Measurements from ENCODE around the gene F3.
"Not testable (repeated sequence)": the region's sequence is repeated elsewhere in the genome, so short reads cannot be mapped to it uniquely, and the experiment has no call there.

F3 gene

DNA sequence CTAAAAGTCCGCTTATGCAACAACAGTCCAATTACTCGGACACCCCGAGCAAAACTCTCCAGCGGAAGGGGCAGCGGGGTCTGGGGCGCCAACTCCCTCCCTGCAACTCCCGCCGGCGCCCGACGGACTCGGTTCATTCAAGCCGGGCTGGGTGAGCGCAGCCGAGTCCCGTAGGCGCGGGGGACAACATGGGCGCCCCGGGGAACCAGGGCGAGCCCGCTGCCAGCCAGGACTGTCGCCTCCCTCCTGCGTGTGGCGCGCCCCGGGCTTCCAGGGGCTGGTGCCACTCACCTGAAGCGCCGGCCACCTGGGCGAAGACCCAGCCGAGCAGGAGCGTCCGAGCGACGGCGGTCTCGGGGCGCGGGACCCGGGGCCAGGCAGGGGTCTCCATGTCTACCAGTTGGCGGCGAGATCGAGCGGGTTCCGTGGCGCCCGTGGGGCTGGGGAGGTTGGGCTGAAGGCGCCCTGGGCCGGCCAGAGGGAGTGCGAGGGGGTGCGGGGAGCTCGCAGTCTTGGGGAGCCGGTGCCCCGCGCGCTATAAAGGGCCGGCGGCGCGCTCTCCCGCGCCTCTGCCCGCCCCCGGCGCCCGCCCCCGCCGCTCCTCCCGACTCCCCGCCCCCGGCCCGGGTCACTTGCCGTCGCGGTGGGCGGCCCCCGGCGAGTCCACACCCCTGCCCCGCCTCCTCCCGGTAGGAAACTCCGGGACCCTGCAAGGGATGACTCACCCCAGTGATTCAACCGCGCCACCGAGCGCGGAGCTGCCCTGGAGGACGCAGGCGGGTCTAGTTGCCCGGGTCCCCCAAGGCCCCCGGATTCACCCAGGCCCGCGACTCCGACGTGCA, at the start of gene F3:
Gene F3 (minus strand): TSS at position 514 of the 842 bp plus-strand sequence. CDS start 123 bp downstream, at position 391.
- TF ChIP-seq GATA1 (IDR thresholded peaks at IDR 0.05; ENCODE audit: low read depth, low read length) (no peak), POLR2A (IDR thresholded peaks at IDR 0.05; ENCODE audit: low read length) (no peak)
- peak; percentile 52 to 77 for DNase-seq

DNA sequence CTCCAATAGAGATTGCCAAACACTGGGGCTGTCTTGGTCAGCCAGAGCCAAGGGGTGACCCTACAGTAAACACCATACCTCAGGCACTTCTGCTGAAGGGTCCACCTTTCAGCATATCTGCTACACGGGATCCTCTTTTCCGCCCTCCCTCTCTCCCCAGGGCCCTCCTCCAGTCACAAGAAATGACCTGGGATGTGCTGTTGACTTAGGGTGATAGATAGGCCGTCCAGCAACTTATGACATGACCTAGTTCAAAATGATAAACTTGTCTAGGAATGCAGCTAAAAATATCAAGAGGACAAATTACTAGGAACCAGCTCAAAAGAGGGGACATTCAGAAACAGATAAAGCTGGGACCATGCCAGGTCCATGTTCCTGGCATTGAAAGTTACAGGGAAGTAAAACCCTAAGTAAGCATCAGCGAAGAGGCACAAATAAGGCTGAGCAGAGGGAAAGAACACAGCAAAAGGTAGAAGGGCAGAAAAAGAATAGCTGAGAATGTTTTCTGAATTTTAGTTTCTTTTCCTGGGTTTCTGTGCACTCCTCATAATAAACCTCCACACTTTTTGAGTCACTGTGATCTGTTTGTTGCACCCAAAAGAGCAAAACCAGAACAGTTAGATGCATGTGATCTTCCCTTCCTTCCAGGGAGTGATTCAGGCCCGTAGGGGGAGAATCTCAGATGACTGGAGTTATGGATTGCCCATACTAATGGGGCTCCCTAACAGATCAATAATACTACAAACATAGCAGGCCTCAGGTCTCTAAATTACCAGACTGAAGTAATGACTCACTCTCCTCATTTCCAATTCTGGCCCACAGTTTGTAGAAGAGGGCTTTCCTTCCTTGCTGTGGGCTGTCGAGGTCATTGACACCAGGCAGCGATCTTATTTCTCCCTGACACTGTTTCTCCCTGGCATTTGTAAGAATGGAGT, 48.9 kb upstream of the F3 start:
- no peak for DNase-seq
- no peak for TF ChIP-seq POLR2A (IDR thresholded peaks at IDR 0.05; ENCODE audit: low read length)

DNA sequence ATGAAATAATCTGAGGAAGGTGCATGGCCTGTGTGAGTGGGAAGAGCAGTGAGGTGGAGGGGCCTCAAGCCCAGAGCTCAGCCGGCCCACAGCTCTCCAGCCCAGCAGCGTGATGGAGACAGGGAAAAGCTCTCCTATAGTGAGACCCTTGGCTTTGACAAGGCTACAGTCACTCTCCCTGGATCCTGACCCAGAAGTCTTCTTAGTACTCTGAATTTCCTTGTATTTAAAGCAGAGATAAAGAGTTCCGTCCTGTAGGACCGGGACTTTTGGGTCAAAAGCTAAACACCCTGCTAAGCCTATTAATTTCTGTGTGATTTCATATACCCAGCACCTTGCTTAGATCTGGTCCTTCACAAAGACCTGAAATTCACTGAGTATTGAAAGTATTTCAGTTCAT, 48.2 kb upstream of the F3 start:
- TF ChIP-seq GATA1 (IDR thresholded peaks at IDR 0.05; ENCODE audit: low read depth, low read length): no peak
- no peak for TF ChIP-seq POLR2A (IDR thresholded peaks at IDR 0.05; ENCODE audit: low read length)
- DNase-seq: no peak

DNA sequence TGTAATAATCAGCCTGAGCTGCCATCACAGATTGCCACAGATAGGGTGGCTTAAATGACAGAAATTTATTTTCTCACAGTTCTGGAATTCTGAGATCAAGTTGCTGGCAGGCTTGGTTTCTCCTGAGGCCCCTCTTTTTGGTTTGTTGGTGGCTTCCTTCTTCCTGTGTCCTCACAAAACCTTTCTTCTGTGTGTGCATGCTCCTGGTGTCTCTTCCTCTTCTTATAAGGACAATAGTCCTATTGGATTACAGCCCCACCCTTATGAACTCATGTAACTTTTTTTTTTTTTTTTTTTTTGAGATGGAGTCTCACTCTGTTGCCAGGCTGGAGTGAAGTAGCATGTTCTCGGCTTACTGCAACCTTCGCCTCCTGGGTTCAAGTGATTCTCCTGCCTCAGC, 41.0 kb upstream of the F3 start:
- no peak for TF ChIP-seq GATA1 (IDR thresholded peaks at IDR 0.05; ENCODE audit: low read depth, low read length)
- TF ChIP-seq POLR2A (IDR thresholded peaks at IDR 0.05; ENCODE audit: low read length): no peak
- DNase-seq: no peak

DNA sequence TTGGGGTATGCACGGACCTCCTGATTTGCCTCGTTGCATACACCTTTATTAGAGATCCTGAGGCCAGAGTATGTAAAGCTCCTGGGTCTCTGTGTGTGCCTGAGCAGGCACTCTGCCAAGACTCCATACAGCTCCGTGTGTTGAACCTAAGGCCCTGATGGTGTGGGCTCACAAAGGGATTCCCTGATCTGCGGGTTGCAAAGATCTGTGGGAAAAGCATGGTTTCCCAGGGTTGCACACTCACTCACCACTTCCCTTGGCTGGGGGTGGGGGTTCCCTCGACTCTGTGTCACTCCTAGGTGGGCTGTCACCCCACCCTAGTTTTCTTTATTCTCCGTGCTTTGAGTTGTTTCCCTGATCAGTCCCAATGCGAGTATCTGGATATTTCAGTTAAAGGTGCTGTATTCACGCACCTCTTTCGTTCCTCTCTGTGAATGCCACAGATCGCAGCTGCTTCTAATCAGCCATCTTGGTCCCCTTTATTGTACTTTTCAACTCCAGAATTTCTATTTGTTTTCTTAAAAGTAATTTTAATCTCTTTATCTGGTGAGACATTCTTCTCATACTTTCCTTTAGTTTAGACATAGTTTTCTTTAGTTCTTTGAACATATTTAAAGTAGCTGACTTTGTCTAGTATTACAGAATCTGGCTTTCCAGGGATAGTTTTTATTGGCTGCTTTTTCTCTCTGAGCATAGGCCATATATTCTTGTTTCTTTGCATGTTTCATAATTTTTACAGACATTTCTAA, 39.0 kb upstream of the F3 start:
- no peak for DNase-seq
- TF ChIP-seq GATA1 (IDR thresholded peaks at IDR 0.05; ENCODE audit: low read depth, low read length) (no peak), POLR2A (IDR thresholded peaks at IDR 0.05; ENCODE audit: low read length) (no peak)

DNA sequence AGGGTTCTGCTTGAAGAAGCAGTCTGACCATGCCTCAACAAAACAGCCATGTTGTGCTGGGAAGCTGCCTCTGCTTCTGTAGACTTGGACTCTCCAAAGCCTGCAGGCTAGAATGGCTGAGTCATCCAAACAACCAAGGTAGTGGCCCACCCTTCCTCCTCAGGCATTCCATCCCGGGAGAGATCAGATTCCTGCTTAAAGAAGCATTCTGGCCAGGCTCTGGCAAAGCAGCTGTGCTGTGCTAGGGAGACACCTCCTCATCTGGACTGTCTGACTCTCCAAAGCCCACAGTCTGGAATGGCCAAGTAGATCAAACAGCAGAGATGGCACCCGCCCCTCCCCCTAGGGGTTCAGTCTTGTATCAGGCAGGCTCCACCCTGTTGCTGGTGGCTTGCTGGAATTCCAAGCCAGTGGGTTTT, 38.3 kb upstream of the F3 start:
- no peak for TF ChIP-seq GATA1 (IDR thresholded peaks at IDR 0.05; ENCODE audit: low read depth, low read length)
- no peak for TF ChIP-seq POLR2A (IDR thresholded peaks at IDR 0.05; ENCODE audit: low read length)
- DNase-seq: no peak

DNA sequence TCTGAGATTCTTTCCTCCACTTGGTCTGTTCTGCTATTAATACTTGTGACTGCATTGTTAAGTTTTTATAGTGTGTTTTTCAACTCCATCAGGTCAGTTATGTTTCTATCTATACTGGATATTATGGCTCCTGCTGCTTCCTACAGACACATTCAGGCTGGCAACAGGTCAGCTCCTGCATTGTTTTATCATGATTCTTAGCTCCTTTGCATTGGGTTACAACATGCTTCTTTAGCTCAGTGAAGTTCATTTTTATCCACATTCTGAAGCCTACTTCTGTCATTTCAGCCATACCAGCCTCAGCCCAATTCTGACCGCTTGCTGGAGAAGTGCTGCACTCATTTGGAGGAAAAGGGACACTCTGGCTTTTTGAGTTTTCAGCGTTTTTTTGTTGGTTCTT, 37.3 kb upstream of the F3 start:
- no peak for DNase-seq
- TF ChIP-seq POLR2A (IDR thresholded peaks at IDR 0.05; ENCODE audit: low read length) (no peak), GATA1 (IDR thresholded peaks at IDR 0.05; ENCODE audit: low read depth, low read length) (no peak)

DNA sequence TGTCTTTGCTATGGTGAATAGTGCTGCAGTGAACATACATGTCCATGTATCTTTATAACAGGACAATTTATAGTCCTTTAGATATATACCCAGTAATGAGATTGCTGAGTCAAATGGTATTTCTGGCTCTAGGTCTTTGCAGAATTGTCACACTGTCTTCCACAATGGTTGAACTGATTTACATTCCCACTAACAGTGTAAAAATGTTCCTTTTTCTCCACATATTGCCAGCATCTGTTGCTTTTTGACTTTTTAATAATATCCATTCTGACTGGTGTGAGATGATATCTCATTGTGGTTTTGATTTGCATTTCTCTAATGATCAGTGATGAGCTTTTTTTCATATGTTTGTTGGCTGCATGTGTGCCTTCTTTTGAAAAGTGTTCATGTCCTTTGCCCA, 32.4 kb upstream of the F3 start:
- not testable (repeated sequence) for DNase-seq

DNA sequence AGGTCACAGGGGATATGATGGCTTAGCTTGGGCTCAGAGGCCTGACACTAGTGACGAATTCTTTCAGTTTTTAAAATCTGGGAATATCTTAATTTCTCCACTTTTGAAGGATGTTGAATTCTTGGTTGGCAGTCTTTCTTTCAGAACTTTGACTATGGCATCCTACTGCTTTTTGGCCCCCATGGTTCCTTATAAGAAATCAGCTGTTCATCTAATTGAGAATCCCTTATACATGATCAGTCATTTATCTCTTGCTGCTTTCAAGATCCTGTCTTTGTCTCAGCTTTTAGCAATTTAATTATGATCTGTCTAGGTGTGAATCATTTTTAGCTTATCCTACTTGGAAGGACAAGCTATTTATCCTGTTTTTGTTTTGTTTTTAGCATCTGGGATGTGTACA, 31.2 kb upstream of the F3 start:
- TF ChIP-seq GATA1 (IDR thresholded peaks at IDR 0.05; ENCODE audit: low read depth, low read length): no peak
- TF ChIP-seq POLR2A (IDR thresholded peaks at IDR 0.05; ENCODE audit: low read length): no peak
- no peak for DNase-seq

DNA sequence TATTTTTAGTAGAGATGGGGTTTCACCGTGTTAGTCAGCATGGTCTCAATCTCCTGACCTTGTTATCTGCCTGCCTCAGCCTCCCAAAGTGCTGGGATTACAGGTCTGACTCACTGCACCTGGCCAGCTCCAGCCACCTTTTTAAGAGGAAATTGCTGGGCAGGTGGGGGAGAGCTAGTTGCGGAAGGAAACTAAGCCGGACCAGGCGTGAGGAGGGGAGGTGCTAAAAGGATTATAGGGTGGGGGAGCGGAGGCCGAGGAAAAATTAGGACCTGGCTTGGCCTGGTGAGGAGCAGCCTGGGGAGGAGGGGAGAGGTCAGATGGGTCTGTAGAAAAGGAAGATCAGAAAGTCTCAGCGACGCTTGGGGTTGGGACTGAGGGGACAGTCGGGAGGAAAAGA, 29.4 kb upstream of the F3 start:
- not testable (repeated sequence) for DNase-seq

DNA sequence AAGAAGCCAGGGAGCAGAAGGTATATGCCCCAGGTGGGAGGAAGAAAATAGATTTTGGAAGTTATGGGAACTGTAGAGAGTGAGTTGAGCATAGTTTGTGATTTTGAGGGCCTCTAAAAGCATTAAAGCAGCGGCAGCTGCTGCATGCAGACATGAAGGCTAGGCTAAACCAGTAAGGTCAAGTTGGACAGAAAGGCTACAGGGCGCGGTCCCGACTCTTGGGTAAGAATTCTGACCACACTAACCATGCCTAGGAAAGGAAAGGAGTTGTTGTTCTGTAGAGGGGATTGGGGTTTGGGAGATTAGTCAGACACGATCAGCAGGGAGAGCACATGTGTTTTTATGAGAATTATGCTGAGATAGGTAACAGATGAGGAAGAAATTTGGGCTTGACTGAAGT, 27.2 kb upstream of the F3 start:
- not testable (repeated sequence) for DNase-seq

DNA sequence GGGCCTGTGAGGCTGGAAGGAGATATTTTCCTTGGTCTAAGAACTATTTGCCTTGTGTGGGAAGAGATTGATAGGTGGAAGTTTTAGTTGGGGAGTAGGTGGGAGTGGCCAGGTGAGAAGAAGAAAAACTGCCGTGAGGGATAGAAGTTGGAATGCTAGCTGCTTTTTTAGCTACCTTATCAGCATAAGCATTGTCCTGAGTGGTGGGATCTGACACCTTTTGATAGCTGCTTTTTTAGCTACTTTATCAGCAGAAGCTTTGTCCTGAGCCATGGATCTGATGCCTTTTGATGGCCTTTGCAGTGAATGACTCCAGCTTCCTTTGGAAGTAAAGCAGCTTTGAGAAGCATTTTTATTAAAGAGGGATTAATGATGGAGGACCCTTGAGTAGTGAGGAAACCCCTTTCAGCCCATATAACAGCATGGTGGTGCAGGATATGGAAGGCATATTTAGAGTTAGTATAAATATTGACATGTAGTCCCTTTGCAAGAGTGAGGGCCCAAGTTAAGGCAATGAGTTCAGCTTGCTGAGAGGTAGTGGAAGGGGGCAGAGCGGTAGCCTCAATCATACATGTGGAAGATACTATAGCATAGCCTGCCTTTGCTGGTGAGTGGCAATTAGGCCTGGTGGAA, 26.5 kb upstream of the F3 start:
- not testable (repeated sequence) for DNase-seq

DNA sequence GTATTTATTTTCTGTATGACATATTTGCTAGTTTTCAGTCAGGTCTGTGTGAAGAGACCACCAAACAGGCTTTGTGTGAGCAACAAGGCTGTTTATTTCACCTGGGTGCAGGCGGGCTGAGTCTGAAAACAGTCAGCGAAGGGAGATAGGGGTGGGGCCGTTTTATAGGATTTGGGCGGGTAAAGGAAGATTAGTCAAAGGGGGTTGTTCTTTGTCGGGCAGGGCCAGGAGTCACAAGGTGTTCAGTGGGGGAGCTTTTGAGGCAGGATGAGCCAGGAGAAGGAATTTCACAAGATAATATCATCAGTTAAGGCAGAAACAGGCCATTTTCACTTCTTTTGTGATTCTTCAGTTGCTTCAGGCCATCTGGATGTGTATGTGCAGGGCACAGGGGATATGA, 24.9 kb upstream of the F3 start:
- not testable (repeated sequence) for DNase-seq

DNA sequence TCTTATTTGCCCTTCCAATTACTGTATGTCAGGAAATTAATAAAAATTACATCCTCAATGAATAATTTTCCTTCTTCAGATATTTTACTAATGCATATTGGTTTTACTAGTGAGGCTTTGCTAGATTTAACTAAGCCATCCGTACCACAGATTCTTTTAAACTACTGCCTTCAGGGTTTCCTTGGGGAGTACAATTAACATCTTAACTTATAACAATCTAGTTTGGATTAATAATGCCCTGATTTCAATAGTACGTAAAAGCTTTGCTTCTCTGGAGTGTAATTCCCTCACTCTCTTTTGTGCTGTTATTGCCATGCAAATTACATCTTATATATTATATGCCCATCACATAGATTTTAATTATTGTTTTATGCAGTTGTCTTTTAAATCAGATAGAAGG, 24.3 kb upstream of the F3 start:
- TF ChIP-seq POLR2A (IDR thresholded peaks at IDR 0.05; ENCODE audit: low read length) (no peak), GATA1 (IDR thresholded peaks at IDR 0.05; ENCODE audit: low read depth, low read length) (no peak)
- DNase-seq: no peak
